Endothelial cell of umbilical vein (primary cell): ENCODE results near the gene STX11. TPM values are rescaled to one million over a fixed set of nuclear protein-coding genes. Genes with fewer than 3 reads are reported as not detected.

Source experiments
- BruUV-seq: library from RNA; stranded (reverse); fragments of 400-500 nt; replicated peaks from 2 replicates; lab custom pipeline; 2021; lab: Mats Ljungman, UMichigan
- CTCF ChIA-PET: fragments of 300-600, 350-600 bp; sonication (Branson Sonifier 250); formaldehyde crosslinking; loops from one replicate; lab custom pipeline; 2021; ENCODE audit warnings: antibody characterized with exemption, inconsistent platforms; lab: Charles Lee
- POLR2A ChIA-PET: fragments of 300-600, 350-600 bp; sonication (Branson Sonifier 250); formaldehyde crosslinking; loops from one replicate; lab custom pipeline; 2021; ENCODE audit warnings: antibody characterized with exemption, inconsistent platforms; lab: Charles Lee
- DNase-seq: peaks from one replicate; pipeline ENCODE4 v3.0.0-alpha.2; 2011; ENCODE audit warnings: low read depth, low spot score
- FAIRE-seq: peaks from 2 replicates; lab custom pipeline; 2011; peaks lifted over from hg19 to GRCh38; lab: Jason Lieb, UNC
- H2AFZ ChIP-seq: 2 replicates; pipeline ENCODE4 v1.6.0; 2012; ENCODE audit warnings: low read depth, low read length, control low read depth, inconsistent platforms
- H3K27ac ChIP-seq: 2 replicates; pipeline ENCODE4 v1.5.1; 2011; ENCODE audit warnings: low read depth, mild to moderate bottlenecking, control low read depth, low read length, moderate library complexity; ENCODE audit not compliant: insufficient read depth
- H3K27me3 ChIP-seq, 2 experiments: 2 replicates each; pipeline versions ENCODE4 v1.6.0 to v1.6.1; 2011; ENCODE audit warnings: low read length in 2 of 2, mixed read lengths in 1 of 2; ENCODE audit not compliant: control insufficient read depth in 2 of 2, insufficient read depth in 2 of 2
- H3K36me3 ChIP-seq, 2 experiments: 2 replicates in 1 of 2; 3 replicates in 1 of 2; pipeline ENCODE4 v1.5.1; 2011; ENCODE audit warnings: low read length in 2 of 2, mild to moderate bottlenecking in 1 of 2, moderate library complexity in 1 of 2; ENCODE audit not compliant: control insufficient read depth in 2 of 2, insufficient read depth in 2 of 2; ENCODE audit errors: extremely low read depth in 1 of 2
- H3K4me1 ChIP-seq: 3 replicates; pipeline ENCODE4 v1.5.1; 2011; ENCODE audit warnings: mild to moderate bottlenecking, low read length; ENCODE audit not compliant: control insufficient read depth, insufficient read depth; ENCODE audit errors: extremely low read depth
- H3K4me2 ChIP-seq: 2 replicates; pipeline ENCODE4 v1.6.1; 2011; ENCODE audit warnings: low read length, control low read depth, mixed read lengths; ENCODE audit not compliant: insufficient read depth
- H3K4me3 ChIP-seq, 3 experiments: fragments of 200-600 bp in 1 of 3; sonication (generic), shearing (Covaris generic) in 1 of 3; replicated peaks in 1 of 3; 2 replicates each; pipeline ENCODE4 v1.5.1; 2011 to 2016; ENCODE audit warnings: control low read depth in 3 of 3, low read length in 3 of 3, mild to moderate bottlenecking in 2 of 3, inconsistent platforms in 1 of 3, low read depth in 1 of 3, moderate library complexity in 1 of 3; ENCODE audit not compliant: insufficient read depth in 1 of 3
- H3K79me2 ChIP-seq: 2 replicates; pipeline ENCODE4 v1.6.0; 2012; ENCODE audit warnings: low read length, inconsistent platforms; ENCODE audit not compliant: control insufficient read depth, insufficient read depth
- H3K9ac ChIP-seq: replicated peaks from 2 replicates; pipeline ENCODE3; 2011; ENCODE audit warnings: low read length, control low read depth; ENCODE audit not compliant: insufficient read depth; ENCODE audit errors: extremely low read depth
- H3K9me1 ChIP-seq: replicated peaks from 3 replicates; pipeline ENCODE4 v1.6.0; 2011; ENCODE audit warnings: mild to moderate bottlenecking, low read length; ENCODE audit not compliant: control insufficient read depth, insufficient read depth; ENCODE audit errors: extremely low read depth
- H3K9me3 ChIP-seq: replicated peaks from 2 replicates; pipeline ENCODE4 v1.5.1; 2012; ENCODE audit warnings: low read length, inconsistent platforms; ENCODE audit not compliant: control insufficient read depth, insufficient read depth
- H4K20me1 ChIP-seq: replicated peaks from 2 replicates; pipeline ENCODE3; 2011; ENCODE audit warnings: mild to moderate bottlenecking, low read length; ENCODE audit not compliant: control insufficient read depth, insufficient read depth; ENCODE audit errors: extremely low read depth
- JUN ChIP-seq: IDR thresholded peaks from 2 replicates; pipeline ENCODE4 v1.6.1; 2011; ENCODE audit warnings: borderline replicate concordance, low read depth; ENCODE audit not compliant: insufficient read length, insufficient read depth
- MAX ChIP-seq: IDR thresholded peaks from 2 replicates; pipeline ENCODE4 v1.6.1; 2011; ENCODE audit not compliant: insufficient read depth, insufficient read length
- MYC ChIP-seq: IDR thresholded peaks from one replicate; pipeline ENCODE4 v1.6.1; 2011; ENCODE audit warnings: mild to moderate bottlenecking, low read depth, low read length
- POLR2A ChIP-seq: IDR thresholded peaks from 2 replicates; pipeline ENCODE4 v1.6.1; 2012; ENCODE audit warnings: low read depth, mild to moderate bottlenecking, control low read depth, low read length
- dilution Hi-C: fragments of 300-500 bp; cut with MboI; formaldehyde crosslinking; loops from one replicate; pipeline ENCODE4 v1.15.0; 2019; ENCODE audit warnings: low sequenced_read_pairs; ENCODE audit not compliant: extremely low pct_ligation_motif_present
- intact Hi-C: fragments of 100-400 bp; cut with micrococcal nuclease; formaldehyde crosslinking; loops from one replicate; pipeline ENCODE4 v1.10.0; 2022
- polyA plus RNA-seq, 4 experiments: library from polyadenylated mRNA; depleted of rRNA in 3 of 4; stranded (reverse) in 3 of 4; unstranded in 1 of 4; fragments of >200 nt; gene quantifications; 2 replicates each; pipeline versions ENCODE4 v1.2.1 to v1.2.3, GENCODE V29; 2011 to 2012; ENCODE audit warnings: missing spikeins in 1 of 4
- total RNA-seq: library from RNA; stranded (reverse); gene quantifications from 2 replicates; pipeline ENCODE4 v1.2.3, GENCODE V29; 2021
- TF ChIP-seq, protein P1 (sequence below), 2 donors: IDR thresholded peaks; 1 replicate in 1 of 2; 2 replicates in 1 of 2; pipeline ENCODE4 v1.5.1; 2011; ENCODE audit warnings: low read length in 2 of 2, mild to moderate bottlenecking in 2 of 2, moderate library complexity in 2 of 2, control low read depth in 1 of 2, inconsistent platforms in 1 of 2, low read depth in 1 of 2; ENCODE audit not compliant: insufficient read depth in 1 of 2; ENCODE audit errors: extremely low read depth in 1 of 2

The STX11 gene
- total and polyA plus RNA-seq, 2 donors (not counting 3 experiments of a cell fraction or from before 2014, with no cell fraction given), result 4.7 to 8.9 TPM

DNA sequence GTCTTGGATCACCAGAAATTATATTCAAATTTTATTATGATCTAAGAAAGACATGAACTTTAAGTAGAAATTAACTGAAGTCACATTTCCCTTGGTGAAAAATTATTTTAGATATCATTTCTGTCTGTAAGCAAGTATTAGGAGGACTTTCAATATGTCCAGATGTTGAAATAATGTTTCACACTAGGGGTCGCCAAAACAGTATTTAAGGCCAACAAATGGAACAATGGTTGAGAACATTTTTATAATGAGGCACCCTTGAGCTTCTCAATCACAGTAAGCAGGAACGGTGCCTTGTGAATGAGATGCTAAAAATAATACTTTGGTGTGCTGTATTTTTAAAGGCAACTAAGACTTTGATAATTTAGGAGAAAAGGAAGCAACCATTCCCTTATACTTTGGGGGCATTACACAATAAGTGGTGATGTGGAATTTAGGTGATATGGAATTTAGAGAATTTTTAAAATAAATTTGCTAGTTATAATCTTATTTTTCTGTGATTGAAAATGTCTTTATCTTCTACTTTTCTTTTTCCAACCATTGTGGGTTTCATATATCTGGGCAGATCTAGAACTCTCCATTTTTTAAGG lies 45.3 kb upstream of the STX11 start:
- H3K9me3 ChIP-seq, result no peaks in the 10 kb centered on the region
- H3K9me1 ChIP-seq, result no peaks in the 10 kb centered on the region
- dilution Hi-C loops (no loop called here), intact Hi-C loops (loop anchor here (1.0 kb wide), 7 partner anchors 45 to 377 kb away; partner anchors contain the start of gene STX11)
- H2AFZ ChIP-seq, result no peak overlapping the region
- H3K36me3 ChIP-seq, result no peaks in the 10 kb centered on the region
- no TSS peak for BruUV-seq
- DNase-seq (peak; percentile 84), FAIRE-seq (peak; percentile 81)
- peaks cover 0 to 3% of the 10 kb centered on the region in 2 experiments for H3K27me3 ChIP-seq
- ChIA-PET CTCF (interaction anchor here (0.6 to 2.7 kb wide), 48 partner anchors 9 to 1032 kb away, joined by 3 to 96 read pairs (median 5); partner anchors contain the start of gene SF3B5), POLR2A (interaction anchor here (1.0 kb wide), 1 partner anchor 112 kb away, joined by 3 read pairs; no protein-coding TSS in a partner anchor)
- TF ChIP-seq, protein P1, sequence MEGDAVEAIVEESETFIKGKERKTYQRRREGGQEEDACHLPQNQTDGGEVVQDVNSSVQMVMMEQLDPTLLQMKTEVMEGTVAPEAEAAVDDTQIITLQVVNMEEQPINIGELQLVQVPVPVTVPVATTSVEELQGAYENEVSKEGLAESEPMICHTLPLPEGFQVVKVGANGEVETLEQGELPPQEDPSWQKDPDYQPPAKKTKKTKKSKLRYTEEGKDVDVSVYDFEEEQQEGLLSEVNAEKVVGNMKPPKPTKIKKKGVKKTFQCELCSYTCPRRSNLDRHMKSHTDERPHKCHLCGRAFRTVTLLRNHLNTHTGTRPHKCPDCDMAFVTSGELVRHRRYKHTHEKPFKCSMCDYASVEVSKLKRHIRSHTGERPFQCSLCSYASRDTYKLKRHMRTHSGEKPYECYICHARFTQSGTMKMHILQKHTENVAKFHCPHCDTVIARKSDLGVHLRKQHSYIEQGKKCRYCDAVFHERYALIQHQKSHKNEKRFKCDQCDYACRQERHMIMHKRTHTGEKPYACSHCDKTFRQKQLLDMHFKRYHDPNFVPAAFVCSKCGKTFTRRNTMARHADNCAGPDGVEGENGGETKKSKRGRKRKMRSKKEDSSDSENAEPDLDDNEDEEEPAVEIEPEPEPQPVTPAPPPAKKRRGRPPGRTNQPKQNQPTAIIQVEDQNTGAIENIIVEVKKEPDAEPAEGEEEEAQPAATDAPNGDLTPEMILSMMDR (IDR thresholded peaks at IDR 0.05; ENCODE audit: extremely low read depth in 1 of 2, insufficient read depth in 1 of 2, low read depth in 1 of 2, low read length in 2 of 2), result peak; percentile 40 to 45
- TF ChIP-seq MYC (no peak), POLR2A (no peak)
- H3K4me3 ChIP-seq, result no peak overlapping the region
- H4K20me1 ChIP-seq, result no peaks in the 10 kb centered on the region
- no peak overlapping the region for H3K4me2 ChIP-seq
- no peak overlapping the region for H3K27ac ChIP-seq
- H3K4me1 ChIP-seq, result no peaks in the 10 kb centered on the region
- no peak overlapping the region for H3K9ac ChIP-seq
- H3K79me2 ChIP-seq, result no peaks in the 10 kb centered on the region

DNA sequence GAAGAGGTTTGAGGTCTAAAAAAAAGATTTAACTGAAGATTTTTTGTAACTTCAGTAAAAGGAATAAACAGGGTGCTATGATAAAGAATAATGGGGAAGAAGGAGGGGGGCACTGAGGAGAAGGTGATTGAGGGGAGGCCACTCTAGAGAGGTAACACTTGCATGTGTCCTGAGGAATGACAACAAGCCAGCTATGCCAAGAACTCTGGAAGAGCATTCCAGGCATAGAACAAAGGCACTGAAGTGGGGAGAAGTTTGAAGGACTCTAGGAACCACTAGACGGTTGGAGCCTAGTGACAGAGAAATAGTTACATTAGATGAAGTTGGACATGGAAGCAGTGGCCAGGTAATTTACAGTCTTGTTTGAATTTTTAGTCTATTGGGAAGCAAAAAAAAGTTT lies 44.1 kb upstream of the STX11 start:
- FAIRE-seq (no peak), DNase-seq (no peak)
- Histone ChIP-seq H3K79me2 (no peaks in the 10 kb centered on the region), H3K36me3 (no peaks in the 10 kb centered on the region), H3K4me2 (no peak overlapping the region), H2AFZ (no peak overlapping the region), H3K9me3 (no peaks in the 10 kb centered on the region), H3K4me1 (no peaks in the 10 kb centered on the region), H3K4me3 (no peak overlapping the region), H3K9me1 (no peaks in the 10 kb centered on the region), H4K20me1 (no peaks in the 10 kb centered on the region), H3K27me3 (peaks cover 0 to 1% of the 10 kb centered on the region in 2 experiments), H3K27ac (no peak overlapping the region), H3K9ac (no peak overlapping the region)
- CTCF ChIA-PET, result interaction anchor here (1.8 to 2.7 kb wide), 4 partner anchors 8 to 375 kb away, joined by 8 to 96 read pairs (median 27); no protein-coding TSS in a partner anchor
- POLR2A ChIA-PET, result no interaction called here
- dilution Hi-C loops (no loop called here), intact Hi-C loops (no loop called here)
- TF ChIP-seq JUN (no peak), MAX (no peak)
- no TSS peak for BruUV-seq
